Stimulated activated CD4-positive, alpha-beta T cell treated with anti-CD3 and anti-CD28 coated beads, Interleukin-12 subunit alpha, Interleukin-12 subunit beta, amount 100 ng/mL, for 24 hours (primary cell): ENCODE data around the gene FOXK1.

Source experiments
- DNase-seq, 2 experiments: peaks; one replicate each; pipeline ENCODE4 v3.0.0-alpha.2; 2020; ENCODE audit warnings: low read depth in 2 of 2

The FOXK1 gene

DNA sequence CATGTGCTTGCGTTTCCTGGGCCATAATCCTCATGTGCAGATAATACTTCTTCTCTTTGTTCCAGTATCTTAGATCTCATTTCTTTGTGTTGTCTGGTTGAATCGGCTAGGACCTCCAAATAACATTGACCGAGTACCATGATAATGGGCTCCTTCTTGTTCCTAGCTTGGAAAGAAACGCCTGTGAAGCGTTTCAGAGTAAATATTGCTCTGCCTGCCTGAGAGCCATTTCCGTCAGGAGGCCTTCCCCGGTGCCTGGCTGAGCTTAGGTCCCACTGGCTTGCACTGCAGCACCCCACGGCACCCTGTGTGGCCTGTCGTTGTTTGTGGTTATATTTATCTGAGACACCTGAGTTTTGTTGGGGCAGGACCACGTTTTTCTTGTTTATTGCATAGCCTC is 17.7 kb downstream of the FOXK1 start:
- DNase-seq, result no peak

- DNase-seq, result no peak
Observed at GRCh38 chr7:4700577-4701235, 18.6 kb downstream of the FOXK1 start.

DNA sequence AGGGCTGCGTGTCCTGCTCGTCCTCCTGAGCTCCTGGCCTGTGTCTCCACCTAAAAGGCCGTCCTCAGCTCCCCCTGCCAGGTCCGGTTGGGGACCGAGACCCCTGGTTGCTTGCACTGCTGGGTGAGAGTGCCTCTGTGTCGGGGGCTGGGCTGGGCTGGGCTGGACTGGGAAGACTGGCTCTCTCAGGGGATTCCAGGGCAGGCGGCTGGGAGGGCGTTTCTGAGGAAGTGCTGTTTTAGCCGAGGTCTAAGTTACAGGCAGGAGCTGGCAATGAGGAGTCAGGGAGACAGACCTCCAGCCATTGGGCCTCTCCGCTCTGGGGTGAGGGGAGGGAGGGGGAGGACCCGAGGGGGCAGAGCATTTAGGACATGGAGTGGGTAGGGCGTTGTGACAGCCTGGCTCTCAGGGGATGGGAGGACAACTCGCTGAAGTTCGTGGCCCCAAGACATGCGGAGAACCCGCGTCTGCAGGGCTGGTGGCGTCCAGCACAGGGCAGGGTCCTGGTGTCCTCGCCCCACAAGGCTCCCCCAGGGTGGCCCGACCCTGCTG is 20.9 kb downstream of the FOXK1 start:
- no peak for DNase-seq

DNA sequence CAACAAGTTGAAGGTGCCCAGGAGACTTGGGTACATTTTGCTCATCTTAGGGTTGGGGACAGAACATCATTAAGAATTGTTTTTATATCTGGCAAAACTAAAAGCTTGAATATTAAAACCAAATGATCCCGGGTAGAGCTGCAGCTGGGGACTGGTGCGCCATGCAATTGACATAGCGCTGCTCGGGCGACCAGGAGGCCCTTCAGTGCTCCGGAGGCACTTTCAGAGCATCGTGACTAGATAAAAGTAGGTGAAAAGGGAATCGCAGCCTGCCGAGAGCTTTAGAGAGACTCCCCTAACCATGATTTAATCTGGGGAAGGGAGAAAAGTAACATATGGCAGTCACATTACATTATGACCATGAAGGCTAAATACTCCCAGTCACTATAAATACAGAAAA is 21.4 kb downstream of the FOXK1 start:
- no peak for DNase-seq

DNA sequence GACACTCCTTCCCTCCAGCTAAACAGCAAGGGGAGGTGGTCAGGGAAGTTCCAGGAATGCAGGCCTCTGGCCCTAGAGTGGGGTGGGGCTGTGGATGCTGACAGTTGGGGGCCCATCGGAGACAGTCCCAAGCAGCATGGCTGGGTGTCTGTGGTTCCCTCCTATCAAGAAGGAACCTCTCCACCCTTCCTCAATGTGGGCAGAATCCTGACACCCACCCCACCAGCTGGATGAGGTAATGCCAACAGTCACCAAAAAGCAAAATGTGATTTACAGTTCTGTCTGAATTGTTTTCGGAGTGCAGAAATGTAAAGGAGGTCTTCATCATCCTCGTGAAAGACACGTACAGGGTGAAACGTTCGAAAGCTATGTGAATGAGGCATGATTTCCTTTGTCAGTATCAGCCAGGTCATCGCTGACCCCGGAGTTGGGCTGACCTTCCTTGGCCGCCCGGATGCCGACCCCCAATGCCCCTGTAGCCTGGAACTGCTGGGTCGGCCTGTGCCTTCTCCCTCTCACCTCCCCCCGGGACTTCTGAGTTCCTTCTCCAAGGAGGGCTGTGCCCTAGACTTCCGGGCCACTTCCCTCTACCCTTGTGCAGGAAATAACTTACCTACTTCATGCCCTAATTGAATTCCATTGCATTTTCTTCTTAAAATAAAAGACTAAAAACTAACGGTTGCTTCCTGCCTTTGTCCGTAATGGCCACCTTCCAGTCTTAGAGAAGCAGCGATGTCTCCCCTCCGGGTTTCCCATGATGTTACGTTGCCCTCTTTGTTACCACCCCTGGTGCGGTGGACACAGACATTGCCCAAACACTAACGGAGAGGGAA is 24.5 kb downstream of the FOXK1 start:
- no peak for DNase-seq

DNA sequence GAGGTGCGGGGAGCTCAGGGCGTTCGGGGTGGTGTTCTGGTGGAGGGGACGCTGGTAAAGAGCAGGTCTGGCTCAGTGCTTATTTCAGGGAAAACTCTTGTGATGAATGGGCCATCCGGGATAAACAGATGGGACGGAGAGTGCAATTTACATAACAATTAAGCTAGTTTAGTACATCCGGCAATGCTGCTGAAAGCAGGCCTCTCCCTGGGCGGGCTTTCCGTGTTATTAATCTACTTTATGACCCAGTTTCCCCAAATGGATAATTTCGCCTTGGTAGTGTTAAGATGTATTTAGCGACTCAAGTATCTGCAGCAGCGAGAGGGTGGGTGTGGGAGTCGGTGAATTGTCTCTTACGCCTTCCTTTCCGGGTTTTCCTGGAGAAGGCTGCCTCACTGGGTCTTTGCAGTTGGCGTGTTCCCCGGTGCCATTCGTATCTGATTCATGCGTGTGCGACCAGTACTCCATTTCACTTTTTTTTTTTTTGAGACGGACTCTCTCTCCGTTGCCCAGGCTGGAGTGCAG is 25.2 kb downstream of the FOXK1 start:
- DNase-seq, result no peak

GRCh38 chr7:4707980-4708411 is 25.9 kb downstream of the FOXK1 start:
- DNase-seq, result no peak

GRCh38 chr7:4709187-4709586 is 27.1 kb downstream of the FOXK1 start:
- DNase-seq, result no peak

GRCh38 chr7:4711093-4711492 is 29.0 kb downstream of the FOXK1 start:
- DNase-seq, result no peak

GRCh38 chr7:4711634-4712033 is 29.5 kb downstream of the FOXK1 start:
- no peak for DNase-seq

- no peak for DNase-seq
Observed at GRCh38 chr7:4712281-4713182, 30.4 kb downstream of the FOXK1 start.

DNA sequence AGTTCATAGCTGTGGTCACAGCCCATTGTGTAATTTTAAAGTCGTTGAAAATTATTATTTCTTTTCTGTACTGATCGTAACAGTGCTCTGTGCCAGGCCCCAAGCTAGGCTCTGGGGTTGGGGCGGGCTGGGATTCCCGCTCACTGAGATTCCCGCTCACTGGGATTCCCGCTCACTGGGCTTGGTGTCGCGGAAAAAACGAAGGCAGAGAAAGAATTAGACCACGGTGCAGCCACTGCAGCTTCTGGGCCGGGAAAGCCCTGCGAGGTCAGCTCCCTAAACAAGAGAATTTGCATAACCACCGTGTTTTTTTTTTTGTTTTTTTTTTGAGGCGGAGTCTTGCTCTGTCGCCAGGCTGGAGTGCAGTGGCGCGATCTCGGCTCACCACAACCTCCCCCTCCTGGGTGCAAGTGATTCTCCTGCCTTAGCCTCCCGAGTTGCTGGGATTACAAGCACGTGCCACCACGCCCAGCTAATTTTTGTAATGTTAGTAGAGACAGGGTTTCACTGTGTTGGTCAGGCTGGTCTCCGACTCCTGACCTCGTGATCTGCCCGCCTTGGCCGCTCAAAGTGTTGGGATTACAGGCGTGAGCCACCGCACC is 31.2 kb downstream of the FOXK1 start:
- no peak for DNase-seq

GRCh38 chr7:4714161-4714700 is 32.1 kb downstream of the FOXK1 start:
- no peak for DNase-seq

DNA sequence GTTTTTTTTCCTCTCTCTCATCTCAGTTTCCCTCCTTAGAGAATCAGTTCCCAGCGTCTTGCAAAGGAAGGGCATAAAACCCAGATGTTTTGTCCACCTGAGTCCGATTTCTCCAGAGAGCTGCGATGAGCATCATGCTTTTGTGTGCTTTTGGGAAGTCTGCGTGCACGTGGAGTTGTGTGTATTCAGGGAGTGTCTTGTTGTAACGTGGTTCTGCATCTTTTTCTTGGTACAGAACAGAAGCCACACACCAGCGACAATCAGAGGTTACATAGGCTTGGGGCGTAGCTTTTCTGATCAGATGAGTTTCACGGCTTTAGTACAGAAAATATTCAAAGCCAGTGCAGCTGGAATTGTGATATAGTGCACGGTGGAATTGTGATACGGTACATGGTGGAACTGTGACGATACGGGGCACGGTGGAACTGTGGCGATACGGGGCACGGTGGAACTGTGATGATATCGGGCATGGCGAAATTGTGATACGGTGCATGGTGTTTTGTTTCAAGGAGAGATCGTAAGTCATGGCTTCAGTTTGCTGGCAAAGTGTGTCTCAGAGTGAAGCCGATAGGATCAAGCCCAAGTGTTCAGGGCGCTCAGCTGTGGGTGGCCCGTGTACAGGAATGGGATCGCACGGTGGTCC is 32.8 kb downstream of the FOXK1 start:
- DNase-seq, result no peak

DNA sequence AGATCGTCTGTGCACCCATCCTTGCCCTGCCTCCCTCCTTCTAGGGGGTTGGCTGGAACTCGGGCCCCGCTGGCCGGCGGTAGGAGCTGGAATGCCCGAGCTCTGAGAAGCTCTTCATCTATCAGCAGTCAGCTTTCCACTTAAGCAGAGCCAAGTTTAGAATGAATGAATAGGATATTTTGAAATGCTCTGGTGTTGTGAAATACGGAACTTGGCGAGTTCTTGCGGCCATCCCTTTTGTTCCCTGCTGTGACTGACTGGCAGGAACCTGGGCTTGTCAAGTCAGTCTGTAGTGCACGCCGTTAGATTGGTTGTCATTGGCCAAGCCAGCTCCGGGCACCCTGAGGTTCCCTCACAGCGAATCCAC is 33.3 kb downstream of the FOXK1 start:
- no peak for DNase-seq

DNA sequence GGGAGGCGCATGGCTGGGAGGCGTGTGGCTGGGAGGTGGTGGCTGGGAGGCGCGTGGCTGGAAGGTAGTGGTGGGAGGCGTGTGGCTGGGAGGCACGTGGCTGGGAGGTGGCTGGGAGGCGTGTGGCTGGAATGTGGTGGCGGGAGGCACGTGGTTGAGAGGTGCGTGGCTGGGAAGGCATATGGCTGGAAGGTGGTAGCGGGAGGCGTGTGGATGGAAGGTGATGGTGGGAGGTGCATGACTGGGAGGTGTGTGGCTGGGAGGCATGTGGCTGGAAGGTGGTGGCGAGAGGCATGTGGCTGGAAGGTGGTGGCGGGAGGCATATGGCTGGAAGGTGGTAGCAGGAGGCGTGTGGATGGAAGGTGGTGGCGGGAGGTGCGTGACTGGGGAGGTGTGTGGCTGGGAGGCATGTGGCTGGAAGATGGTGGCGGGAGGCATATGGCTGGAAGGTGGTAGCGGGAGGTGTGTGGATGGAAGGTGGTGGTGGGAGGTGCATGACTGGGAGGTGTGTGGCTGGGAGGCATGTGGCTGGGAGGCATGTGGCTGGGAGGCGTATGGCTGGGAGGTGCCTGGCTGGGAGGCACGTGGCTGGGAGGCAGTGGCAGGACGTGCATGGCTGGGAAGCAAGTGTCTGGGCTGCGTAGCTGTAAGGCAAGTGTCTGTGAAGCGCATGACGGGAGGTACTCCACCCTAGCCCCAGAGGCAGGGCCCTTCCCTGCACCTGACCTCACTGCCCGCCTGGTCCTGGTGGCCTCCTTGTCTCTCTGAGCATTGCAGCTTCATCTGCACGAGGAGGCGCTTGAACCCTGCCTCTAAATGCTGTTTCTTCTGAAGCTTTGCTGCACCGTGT is 35.1 kb downstream of the FOXK1 start:
- no peak for DNase-seq

DNA sequence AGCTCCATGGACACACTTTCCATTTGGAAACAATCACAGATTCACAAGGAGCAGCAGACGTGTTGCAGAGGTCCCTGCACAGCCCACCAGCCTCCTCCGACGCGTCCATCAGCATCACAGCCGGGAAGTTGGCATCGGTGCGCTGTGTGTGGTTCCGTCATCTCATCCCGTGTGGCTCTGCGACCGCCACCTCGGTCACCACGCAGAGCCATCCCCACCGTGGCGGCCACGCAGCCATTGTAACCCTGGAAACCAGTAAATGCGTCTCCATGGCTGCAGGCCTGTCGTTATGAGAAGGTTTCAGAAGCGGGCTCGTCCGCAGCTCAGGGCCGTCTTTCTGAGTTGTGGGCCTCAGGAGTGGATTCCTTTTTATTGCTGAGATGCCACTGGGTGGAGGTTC is 36.0 kb downstream of the FOXK1 start:
- no peak for DNase-seq

DNA sequence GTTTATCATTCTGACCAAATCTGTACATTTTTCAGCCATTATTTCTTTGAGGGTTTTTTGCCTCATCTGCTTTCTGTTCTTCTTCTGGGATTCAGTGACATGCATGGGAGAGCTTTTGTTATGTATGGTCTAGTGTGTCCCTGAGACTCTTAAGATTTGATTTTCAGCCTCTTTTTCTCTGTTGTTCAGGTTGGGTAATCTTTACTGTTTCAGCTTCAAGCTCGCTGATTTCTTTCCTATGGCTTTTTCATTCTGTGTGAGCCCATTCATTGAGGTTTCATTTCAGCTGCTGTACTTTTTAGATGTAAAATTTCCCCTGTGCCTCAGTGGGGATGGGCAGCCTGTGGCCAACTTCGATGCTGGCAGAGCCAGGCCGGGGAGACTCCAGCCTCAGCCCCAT is 38.1 kb downstream of the FOXK1 start:
- DNase-seq, result no peak

GRCh38 chr7:4722308-4722707 is 40.2 kb downstream of the FOXK1 start:
- no peak for DNase-seq
